Skeletal muscle satellite cell (primary cell): ENCODE results near the gene GTF3C2.

Experiments
- H3K27me3 ChIP-seq: 2 replicates; pipeline ENCODE4 v1.7.0; 2013; ENCODE audit warnings: low read length; ENCODE audit not compliant: control insufficient read depth, insufficient read depth
- H3K36me3 ChIP-seq: 2 replicates; pipeline ENCODE4 v1.7.0; 2013; ENCODE audit warnings: mild to moderate bottlenecking, control low read depth, low read length; ENCODE audit not compliant: insufficient read depth
- H3K4me1 ChIP-seq: 2 replicates; pipeline ENCODE4 v1.7.0; 2013; ENCODE audit warnings: low read length; ENCODE audit not compliant: control insufficient read depth, insufficient read depth
- H3K4me2 ChIP-seq: 2 replicates; pipeline ENCODE4 v1.7.0; 2013; ENCODE audit warnings: mild to moderate bottlenecking, low read length
- H3K4me3 ChIP-seq: 2 replicates; pipeline ENCODE4 v1.7.0; 2013; ENCODE audit warnings: low read length
- H3K9ac ChIP-seq: 2 replicates; pipeline ENCODE4 v1.7.0; 2013; ENCODE audit warnings: mild to moderate bottlenecking, low read depth, low read length, moderate library complexity
- H3K9me3 ChIP-seq: replicated peaks from 2 replicates; pipeline ENCODE4 v1.7.0; 2013; ENCODE audit warnings: mild to moderate bottlenecking, control low read depth, low read length

The GTF3C2 gene

GRCh38 chr2:27378809-27379290, 22.3 kb upstream of the GTF3C2 start:
- peak overlapping the region; percentile 98 for H3K4me2 ChIP-seq
- no peaks in the 10 kb centered on the region for H3K9me3 ChIP-seq
- H3K4me3 ChIP-seq: peak overlapping the region; percentile 79
- no peaks in the 10 kb centered on the region for H3K27me3 ChIP-seq
- peaks cover 76% of the 10 kb centered on the region for H3K36me3 ChIP-seq
- H3K9ac ChIP-seq: peak overlapping the region; percentile 92
- peaks cover 36% of the 10 kb centered on the region for H3K4me1 ChIP-seq

GRCh38 chr2:27378096-27378808, 21.7 kb upstream of the GTF3C2 start:
- peaks cover 74% of the 10 kb centered on the region for H3K36me3 ChIP-seq
- no peaks in the 10 kb centered on the region for H3K9me3 ChIP-seq
- no peaks in the 10 kb centered on the region for H3K27me3 ChIP-seq
- H3K4me3 ChIP-seq: no peak overlapping the region
- peak overlapping the region; percentile 98 for H3K4me2 ChIP-seq
- peaks cover 36% of the 10 kb centered on the region for H3K4me1 ChIP-seq
- H3K9ac ChIP-seq: no peak overlapping the region

GRCh38 chr2:27377618-27378095, 21.1 kb upstream of the GTF3C2 start:
- Histone ChIP-seq H3K4me3 (no peak overlapping the region), H3K9me3 (no peaks in the 10 kb centered on the region), H3K27me3 (no peaks in the 10 kb centered on the region), H3K4me2 (no peak overlapping the region), H3K36me3 (peaks cover 76% of the 10 kb centered on the region), H3K4me1 (peaks cover 37% of the 10 kb centered on the region), H3K9ac (no peak overlapping the region)

GRCh38 chr2:27376866-27377617, 20.5 kb upstream of the GTF3C2 start:
- no peaks in the 10 kb centered on the region for H3K9me3 ChIP-seq
- H3K9ac ChIP-seq: no peak overlapping the region
- H3K4me1 ChIP-seq: peaks cover 42% of the 10 kb centered on the region
- no peak overlapping the region for H3K4me3 ChIP-seq
- no peak overlapping the region for H3K4me2 ChIP-seq
- no peaks in the 10 kb centered on the region for H3K27me3 ChIP-seq
- peaks cover 77% of the 10 kb centered on the region for H3K36me3 ChIP-seq

- Histone ChIP-seq H3K36me3 (peaks cover 71% of the 10 kb centered on the region), H3K4me1 (peaks cover 42% of the 10 kb centered on the region), H3K4me2 (no peak overlapping the region), H3K9ac (no peak overlapping the region), H3K4me3 (no peak overlapping the region), H3K9me3 (no peaks in the 10 kb centered on the region), H3K27me3 (no peaks in the 10 kb centered on the region)
Measured at GRCh38 chr2:27376151-27376865, 19.7 kb upstream of the GTF3C2 start.

GRCh38 chr2:27375513-27376099, 19.0 kb upstream of the GTF3C2 start:
- no peak overlapping the region for H3K9ac ChIP-seq
- peaks cover 36% of the 10 kb centered on the region for H3K4me1 ChIP-seq
- H3K36me3 ChIP-seq: peaks cover 66% of the 10 kb centered on the region

GRCh38 chr2:27373567-27373966, 17.0 kb upstream of the GTF3C2 start:
- H3K4me3 ChIP-seq: no peak overlapping the region
- no peaks in the 10 kb centered on the region for H3K9me3 ChIP-seq
- peaks cover 30% of the 10 kb centered on the region for H3K4me1 ChIP-seq
- H3K27me3 ChIP-seq: no peaks in the 10 kb centered on the region
- H3K9ac ChIP-seq: no peak overlapping the region
- H3K4me2 ChIP-seq: no peak overlapping the region
- peaks cover 65% of the 10 kb centered on the region for H3K36me3 ChIP-seq

More at GRCh38 chr2:27375513-27376099, 19.0 kb upstream of the GTF3C2 start:
- H3K9me3 ChIP-seq: no peaks in the 10 kb centered on the region
- H3K27me3 ChIP-seq: no peaks in the 10 kb centered on the region
- H3K4me3 ChIP-seq: no peak overlapping the region
- no peak overlapping the region for H3K4me2 ChIP-seq

- H3K9me3 ChIP-seq: no peaks in the 10 kb centered on the region
- H3K4me2 ChIP-seq: no peak overlapping the region
- no peak overlapping the region for H3K4me3 ChIP-seq
- peaks cover 65% of the 10 kb centered on the region for H3K36me3 ChIP-seq
- H3K4me1 ChIP-seq: peaks cover 25% of the 10 kb centered on the region
- H3K27me3 ChIP-seq: no peaks in the 10 kb centered on the region
- no peak overlapping the region for H3K9ac ChIP-seq
Measured at GRCh38 chr2:27372937-27373336, 16.4 kb upstream of the GTF3C2 start.

GRCh38 chr2:27370816-27371620, 14.5 kb upstream of the GTF3C2 start:
- Histone ChIP-seq H3K9me3 (no peaks in the 10 kb centered on the region), H3K4me1 (peaks cover 20% of the 10 kb centered on the region), H3K4me2 (peak overlapping the region; percentile 94), H3K4me3 (peak overlapping the region; percentile 94), H3K27me3 (no peaks in the 10 kb centered on the region), H3K36me3 (peaks cover 64% of the 10 kb centered on the region), H3K9ac (peak overlapping the region; percentile 98)

- H3K9me3 ChIP-seq: no peaks in the 10 kb centered on the region
- peaks cover 63% of the 10 kb centered on the region for H3K36me3 ChIP-seq
Measured at GRCh38 chr2:27370026-27370815, 13.7 kb upstream of the GTF3C2 start, which contains the start of the genes EIF2B4 and SNX17. Gene EIF2B4, minus strand, starts transcription at chr2:27370338. Its CDS starts 24 bp downstream, at chr2:27370314. Gene SNX17, plus strand, starts transcription at chr2:27370616. Its CDS starts 128 bp downstream, at chr2:27370744.

More at GRCh38 chr2:27370026-27370815, 13.7 kb upstream of the GTF3C2 start, which contains the start of the genes EIF2B4 and SNX17:
- H3K9ac ChIP-seq: peak within 1 kb of the TSS; percentile 98
- no peaks in the 10 kb centered on the region for H3K27me3 ChIP-seq
- H3K4me1 ChIP-seq: peaks cover 20% of the 10 kb centered on the region
- H3K4me3 ChIP-seq: peak within 1 kb of the TSS; percentile 94
- H3K4me2 ChIP-seq: peak within 1 kb of the TSS; percentile 94
